ENCODE measurements around the gene SPCS2. TPM values are rescaled to one million over a fixed set of nuclear protein-coding genes. Genes with fewer than 3 reads are reported as not detected.

The SPCS2 gene
- total and polyA plus RNA-seq, 2 donors (not counting 3 experiments of a cell fraction or from before 2014, with no cell fraction given), result 88.9 to 140 TPM

- intact Hi-C loops (cut with micrococcal nuclease) (loop anchor here (2.0 kb wide), 1 partner anchor 93 kb away; no protein-coding TSS in a partner anchor), dilution Hi-C loops (cut with MboI; ENCODE audit: extremely low pct_ligation_motif_present, low sequenced_read_pairs) (loop anchor here (25.0 kb wide), 1 partner anchor 110 kb away; no protein-coding TSS in a partner anchor)
- ChIA-PET CTCF (interaction anchor here (0.6 to 5.7 kb wide), 60 partner anchors 8 to 435 kb away, joined by 3 to 159 read pairs (median 5); partner anchors contain the start of genes NEU3, SLCO2B1, SPCS2 and TPBGL), POLR2A (no interaction called here)
- Histone ChIP-seq H3K9ac (replicated peaks; ENCODE audit: extremely low read depth, insufficient read depth, low read length) (no peak overlapping the region), H3K9me3 (replicated peaks; ENCODE audit: control insufficient read depth, insufficient read depth, low read length) (no peaks in the 10 kb centered on the region), H2AFZ (ENCODE audit: low read depth, low read length) (no peak overlapping the region), H4K20me1 (replicated peaks; ENCODE audit: control insufficient read depth, extremely low read depth, insufficient read depth, low read length) (no peaks in the 10 kb centered on the region), H3K9me1 (replicated peaks; ENCODE audit: control insufficient read depth, extremely low read depth, insufficient read depth, low read length) (no peaks in the 10 kb centered on the region), H3K27me3 (ENCODE audit: control insufficient read depth in 2 of 2, insufficient read depth in 2 of 2, low read length in 2 of 2) (peaks cover 0 to 2% of the 10 kb centered on the region in 2 experiments), H3K36me3 (ENCODE audit: control insufficient read depth in 2 of 2, extremely low read depth in 1 of 2, insufficient read depth in 2 of 2, low read length in 2 of 2) (no peaks in the 10 kb centered on the region), H3K79me2 (ENCODE audit: control insufficient read depth, insufficient read depth, low read length) (no peaks in the 10 kb centered on the region), H3K4me3 (replicated peaks in 1 of 3; ENCODE audit: insufficient read depth in 1 of 3, low read depth in 1 of 3, low read length in 3 of 3) (no peak overlapping the region), H3K27ac (ENCODE audit: insufficient read depth, low read depth, low read length) (no peak overlapping the region), H3K4me1 (ENCODE audit: control insufficient read depth, extremely low read depth, insufficient read depth, low read length) (no peaks in the 10 kb centered on the region), H3K4me2 (ENCODE audit: insufficient read depth, low read length) (no peak overlapping the region)
- DNase-seq (ENCODE audit: low read depth, low spot score) (no peak), FAIRE-seq (no peak)
- no peak for TF ChIP-seq POLR2A (IDR thresholded peaks at IDR 0.05; ENCODE audit: low read depth, low read length)
- no peak for TF ChIP-seq EZH2 (IDR thresholded peaks at IDR 0.05; ENCODE audit: borderline replicate concordance, low read depth, low read length, severe bottlenecking)
- no peak for TF ChIP-seq MAX (IDR thresholded peaks at IDR 0.05; ENCODE audit: insufficient read depth, insufficient read length)
- TF ChIP-seq JUN (IDR thresholded peaks at IDR 0.05; ENCODE audit: borderline replicate concordance, insufficient read depth, insufficient read length, low read depth), result no peak
- TF ChIP-seq MYC (IDR thresholded peaks at IDR 0.05; ENCODE audit: low read depth, low read length), result no peak
- no peak for TF ChIP-seq GATA2 (IDR thresholded peaks at IDR 0.05; ENCODE audit: insufficient read depth, insufficient read length, low read depth, low read length)
- no peak for TF ChIP-seq FOS (IDR thresholded peaks at IDR 0.05; ENCODE audit: borderline replicate concordance, insufficient read depth, low read length)
- no peak for TF ChIP-seq POLR2AphosphoS5 (IDR thresholded peaks at IDR 0.05; ENCODE audit: insufficient read depth, low read depth, low read length)
- no peak for TF ChIP-seq CTCF (IDR thresholded peaks at IDR 0.05; ENCODE audit: extremely low read depth in 1 of 2, insufficient read depth in 1 of 2, low read depth in 1 of 2, low read length in 2 of 2)
- no TSS peak for BruUV-seq (replicated peaks)
Measured at GRCh38 chr11:75022296-75022695, 73.2 kb downstream of the SPCS2 start.
